Testis (tissue), 3 donors: ENCODE results near the gene LARGE1. TPM values are rescaled to one million over a fixed set of nuclear protein-coding genes. Genes with fewer than 3 reads are reported as not detected.

Experiments used
- DNase-seq: peaks from one replicate; pipeline ENCODE4 v3.0.0-alpha.2; 2019
- H3K27ac ChIP-seq, 2 donors: fragments of 200-600 bp; sonication (generic); one replicate each; pipeline ENCODE4 v1.5.1; 2019
- H3K27me3 ChIP-seq: fragments of 200-600 bp; sonication (generic); one replicate; pipeline ENCODE4 v1.5.1; 2019
- H3K36me3 ChIP-seq: fragments of 200-600 bp; sonication (generic); one replicate; pipeline ENCODE4 v1.5.1; 2017; ENCODE audit warnings: low read depth; ENCODE audit errors: missing control alignments
- H3K4me1 ChIP-seq: fragments of 200-600 bp; sonication (generic); one replicate; pipeline ENCODE4 v1.5.1; 2019
- H3K4me3 ChIP-seq, 2 donors: fragments of 200-600 bp; sonication (generic); one replicate each; pipeline ENCODE4 v1.5.1; 2017 to 2019
- H3K9me3 ChIP-seq: fragments of 200-600 bp; sonication (generic); one replicate; pipeline ENCODE4 v1.5.1; 2017
- CTCF ChIP-seq, 3 experiments: fragments of 450-650 bp in 2 of 3; fragments of 200-600 bp in 1 of 3; sonication (generic) in 1 of 3; IDR thresholded peaks; one replicate each; pipeline ENCODE4 v1.5.1; 2016 to 2019; ENCODE audit warnings: antibody characterized with exemption in 3 of 3, mild to moderate bottlenecking in 2 of 3, moderate library complexity in 1 of 3
- POLR2A ChIP-seq: fragments of 450-650 bp; IDR thresholded peaks from one replicate; pipeline ENCODE4 v1.6.1; 2017; ENCODE audit warnings: antibody characterized with exemption, mild to moderate bottlenecking, moderate library complexity
- WGBS, 2 donors: methylation state at CpG; one replicate each; pipeline ENCODE4 v1.1.5; 2018; 5-methylcytosine and 5-hydroxymethylcytosine counted together
- intact Hi-C: fragments of 100-400 bp; cut with DNase I; formaldehyde crosslinking; loops from one replicate; pipeline ENCODE4 v1.15.1; 2023; ENCODE audit warnings: low total_unique reads
- polyA plus RNA-seq: library from polyadenylated mRNA; stranded (reverse); fragments of 350-450 nt; fragmentation: Illumina TruSeq; extraction: RNeasy Lipid Tissue Mini Kit (QIAGEN cat#74804); gene quantifications from one replicate; pipeline ENCODE4 v1.2.3, GENCODE V29; 2014; ENCODE audit warnings: low read depth, low replicate concordance; ENCODE audit not compliant: insufficient read depth
- total RNA-seq, 2 donors: library from RNA; depleted of rRNA; stranded (reverse); fragments of >200 nt; gene quantifications; one replicate each; pipeline ENCODE4 v1.2.3, GENCODE V29; 2016

LARGE1 gene
- total and polyA plus RNA-seq, 3 donors from 2014 or later: 19.5 to 27.3 (median 21.8) TPM

- no peaks in the 10 kb centered on the region for H3K36me3 ChIP-seq
- DNase-seq: no peak
- TF ChIP-seq CTCF (IDR thresholded peaks at IDR 0.05) (no peak), POLR2A (no peak)
- intact Hi-C loops: no loop called here
- no peak overlapping the region for H3K4me3 ChIP-seq
- 90% methylated on average over 3 of the region's 3 CpGs for WGBS, 2 donors
- H3K27ac ChIP-seq: no peak overlapping the region
- H3K4me1 ChIP-seq: no peaks in the 10 kb centered on the region
- H3K9me3 ChIP-seq: no peaks in the 10 kb centered on the region
- no peaks in the 10 kb centered on the region for H3K27me3 ChIP-seq
Observed at GRCh38 chr22:33737662-33738061, 182.6 kb downstream of the LARGE1 start.

GRCh38 chr22:33735978-33736377 lies 184.3 kb downstream of the LARGE1 start:
- Histone ChIP-seq H3K27me3 (no peaks in the 10 kb centered on the region), H3K9me3 (no peaks in the 10 kb centered on the region), H3K27ac (no peak overlapping the region), H3K4me3 (no peak overlapping the region), H3K4me1 (no peaks in the 10 kb centered on the region), H3K36me3 (no peaks in the 10 kb centered on the region)
- WGBS, 2 donors: 99 to 100% methylated on average over 4 of the region's 4 CpGs
- no peak for TF ChIP-seq CTCF (IDR thresholded peaks at IDR 0.05)
- intact Hi-C loops: no loop called here
- DNase-seq: no peak

- intact Hi-C loops: no loop called here
- Histone ChIP-seq H3K36me3 (no peaks in the 10 kb centered on the region), H3K27me3 (no peaks in the 10 kb centered on the region), H3K4me3 (no peak overlapping the region), H3K27ac (no peak overlapping the region), H3K9me3 (no peaks in the 10 kb centered on the region), H3K4me1 (no peaks in the 10 kb centered on the region)
- WGBS, 2 donors: 91 to 92% methylated on average over 2 of the region's 2 CpGs
- DNase-seq: no peak
- TF ChIP-seq CTCF (IDR thresholded peaks at IDR 0.05): no peak
- TF ChIP-seq POLR2A: no peak
Observed at GRCh38 chr22:33728847-33729246, 191.4 kb downstream of the LARGE1 start.

- 58 to 70% methylated on average over 3 of the region's 3 CpGs for WGBS, 2 donors
- Histone ChIP-seq H3K36me3 (no peaks in the 10 kb centered on the region), H3K27me3 (no peaks in the 10 kb centered on the region), H3K9me3 (no peaks in the 10 kb centered on the region), H3K4me3 (no peak overlapping the region), H3K27ac (no peak overlapping the region), H3K4me1 (no peaks in the 10 kb centered on the region)
- DNase-seq: no peak
- intact Hi-C loops: no loop called here
- TF ChIP-seq POLR2A (no peak), CTCF (IDR thresholded peaks at IDR 0.05) (no peak)
Observed at GRCh38 chr22:33726294-33726734, 194.0 kb downstream of the LARGE1 start.

GRCh38 chr22:33723915-33724314 lies 196.4 kb downstream of the LARGE1 start:
- TF ChIP-seq CTCF (IDR thresholded peaks at IDR 0.05) (no peak), POLR2A (no peak)
- intact Hi-C loops: no loop called here
- DNase-seq: peak; percentile 14
- 81 to 83% methylated on average over 11 of the region's 11 CpGs for WGBS, 2 donors
- no peaks in the 10 kb centered on the region for H3K27me3 ChIP-seq
- no peaks in the 10 kb centered on the region for H3K9me3 ChIP-seq
- no peak overlapping the region for H3K27ac ChIP-seq
- H3K4me3 ChIP-seq: no peak overlapping the region
- H3K4me1 ChIP-seq: no peaks in the 10 kb centered on the region
- no peaks in the 10 kb centered on the region for H3K36me3 ChIP-seq
